Activated T-cell treated with anti-CD3 and anti-CD28 coated beads, Interleukin-2, amount 50 U/mL, for 4 hours (primary cell): ENCODE data around the gene FNDC3B. TPM values are rescaled to one million over a fixed set of nuclear protein-coding genes. Genes with fewer than 3 reads are reported as not detected.

Experiments used
- ATAC-seq, 2 donors: fragments of 200-7000 bp; cut with Tn5 transposase; one replicate each; pipeline ENCODE4 v1.10.0; 2021
- DNase-seq: peaks from one replicate; pipeline ENCODE4 v3.0.0-alpha.2; 2020
- H3K27me3 Mint-ChIP-seq: one replicate; pipeline ENCODE4 v1.8.0; 2021; ENCODE audit warnings: low read depth, mixed read lengths
- H3K36me3 Mint-ChIP-seq: one replicate; pipeline ENCODE4 v1.8.0; 2022; ENCODE audit warnings: mixed read lengths; ENCODE audit not compliant: insufficient read depth
- H3K4me1 Mint-ChIP-seq: one replicate; pipeline ENCODE4 v1.8.0; 2021; ENCODE audit warnings: low read depth, mixed read lengths
- H3K4me3 Mint-ChIP-seq: one replicate; pipeline ENCODE4 v1.8.0; 2021; ENCODE audit warnings: mild to moderate bottlenecking, moderate library complexity, mixed read lengths
- H3K9me3 Mint-ChIP-seq: one replicate; pipeline ENCODE4 v1.8.0; 2021; ENCODE audit warnings: mixed read lengths
- total RNA-seq, 3 donors: library from RNA; stranded (reverse); gene quantifications; one replicate each; pipeline ENCODE4 v1.2.1, GENCODE V29; 2021

FNDC3B gene
- total RNA-seq, 3 donors from 2014 or later: 20.3 to 23.9 (median 21.2) TPM

- no peaks in the 10 kb centered on the region for H3K27me3 Mint-ChIP-seq
- H3K9me3 Mint-ChIP-seq: no peaks in the 10 kb centered on the region
- H3K4me1 Mint-ChIP-seq: peaks cover 47% of the 10 kb centered on the region
- H3K4me3 Mint-ChIP-seq: no peak overlapping the region
- no peak for DNase-seq
- peaks cover 11% of the 10 kb centered on the region for H3K36me3 Mint-ChIP-seq
- ATAC-seq: no peak
These were observed 107.9 kb downstream of the FNDC3B start for GRCh38 chr3:172147113-172147818.

DNA sequence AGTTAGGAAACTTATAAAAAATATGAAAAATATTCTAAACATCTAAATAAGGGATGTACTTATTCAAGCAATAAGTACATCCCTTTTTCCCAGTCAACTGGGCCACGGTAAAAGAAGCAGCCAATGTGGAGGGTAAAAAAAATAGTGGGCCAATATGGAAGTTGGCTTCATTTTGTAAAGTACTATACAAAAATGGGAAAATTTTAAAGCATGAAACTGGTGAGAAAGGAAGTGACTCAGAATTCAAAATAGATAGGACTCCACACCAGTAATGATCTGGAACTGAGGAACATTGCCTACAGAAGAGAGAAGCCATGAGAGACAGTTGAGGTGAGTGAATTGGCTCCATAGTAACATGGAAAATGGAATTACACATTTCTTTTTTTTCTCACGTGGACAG, 108.9 kb downstream of the FNDC3B start:
- Mint-ChIP-seq H3K9me3 (no peaks in the 10 kb centered on the region), H3K4me1 (peaks cover 50% of the 10 kb centered on the region), H3K36me3 (peaks cover 12% of the 10 kb centered on the region), H3K27me3 (no peaks in the 10 kb centered on the region), H3K4me3 (no peak overlapping the region)
- DNase-seq (no peak), ATAC-seq (peak in 1 of 2 donors; percentile 28)

DNA sequence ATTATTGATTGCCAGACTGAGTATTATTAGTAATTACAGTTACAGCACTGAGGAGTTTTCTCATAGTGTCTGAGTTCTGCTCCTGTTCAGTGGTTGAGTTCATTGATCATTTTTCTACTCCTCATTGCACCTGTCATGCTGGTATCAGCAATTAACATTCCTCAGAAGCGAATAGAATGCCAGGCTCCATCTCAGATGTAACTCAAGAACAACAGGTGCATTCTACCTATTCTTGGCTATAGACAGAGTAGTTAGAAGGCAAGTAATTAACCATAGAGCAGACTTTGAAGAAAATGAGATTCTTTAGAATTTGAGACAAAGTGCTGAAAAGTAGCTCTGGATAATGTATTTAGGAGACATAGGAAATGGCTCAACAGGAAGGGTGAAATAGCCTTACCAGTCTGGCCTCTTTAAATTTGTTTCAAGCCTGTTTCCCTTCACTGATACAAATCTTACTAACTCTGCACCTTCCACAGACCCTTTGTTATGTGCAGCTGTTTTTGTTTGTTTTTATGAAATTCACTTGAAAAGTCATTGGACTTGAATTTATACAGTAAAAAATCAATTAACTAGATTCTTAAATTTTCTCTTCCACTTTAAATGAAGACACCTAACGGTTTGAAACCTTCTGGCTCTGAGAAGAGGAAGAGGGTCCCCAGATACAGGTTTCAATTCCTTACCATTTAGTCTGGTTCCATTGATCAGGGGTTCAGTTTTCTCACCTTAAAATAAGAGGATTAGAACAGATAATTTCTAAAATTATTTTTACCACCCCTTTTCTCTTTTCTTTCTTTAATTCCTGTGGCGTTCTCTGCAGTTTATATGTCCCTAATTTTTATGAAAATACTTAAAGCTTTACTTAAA, 109.6 kb downstream of the FNDC3B start:
- peaks cover 11% of the 10 kb centered on the region for H3K36me3 Mint-ChIP-seq
- no peak overlapping the region for H3K4me3 Mint-ChIP-seq
- peaks cover 54% of the 10 kb centered on the region for H3K4me1 Mint-ChIP-seq
- no peaks in the 10 kb centered on the region for H3K9me3 Mint-ChIP-seq
- ATAC-seq: no peak
- no peaks in the 10 kb centered on the region for H3K27me3 Mint-ChIP-seq
- no peak for DNase-seq

DNA sequence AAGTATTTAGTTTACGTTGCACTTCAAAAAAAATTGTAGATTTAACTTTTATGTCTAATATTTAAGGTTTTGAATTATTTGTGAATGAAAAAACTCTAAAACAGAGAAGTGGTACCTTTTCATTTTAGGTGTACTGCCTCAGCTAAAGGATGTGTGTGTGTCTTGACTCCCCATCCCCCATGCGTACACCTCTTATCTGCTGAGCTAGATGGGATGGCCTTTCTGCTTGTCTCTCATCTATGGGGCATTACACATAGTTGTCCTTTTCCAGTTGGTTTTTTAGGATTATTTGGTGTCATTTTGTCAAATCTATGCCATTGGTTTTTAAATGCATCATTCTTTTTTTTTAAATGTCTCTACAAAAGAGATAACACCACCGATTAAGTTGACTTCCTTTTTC, 110.9 kb downstream of the FNDC3B start:
- Mint-ChIP-seq H3K4me3 (no peak overlapping the region), H3K27me3 (no peaks in the 10 kb centered on the region), H3K36me3 (peaks cover 7% of the 10 kb centered on the region), H3K9me3 (no peaks in the 10 kb centered on the region), H3K4me1 (peaks cover 52% of the 10 kb centered on the region)
- DNase-seq: no peak
- ATAC-seq: no peak

GRCh38 chr3:172150913-172151650, 111.7 kb downstream of the FNDC3B start:
- Mint-ChIP-seq H3K4me3 (no peak overlapping the region), H3K36me3 (peaks cover 9% of the 10 kb centered on the region), H3K4me1 (peaks cover 49% of the 10 kb centered on the region), H3K27me3 (no peaks in the 10 kb centered on the region), H3K9me3 (no peaks in the 10 kb centered on the region)
- no peak for DNase-seq
- ATAC-seq: no peak

GRCh38 chr3:172151651-172152649, 112.6 kb downstream of the FNDC3B start:
- H3K4me1 Mint-ChIP-seq: peaks cover 44% of the 10 kb centered on the region
- peaks cover 10% of the 10 kb centered on the region for H3K36me3 Mint-ChIP-seq
- H3K4me3 Mint-ChIP-seq: no peak overlapping the region
- DNase-seq (no peak), ATAC-seq (no peak)
- no peaks in the 10 kb centered on the region for H3K9me3 Mint-ChIP-seq
- no peaks in the 10 kb centered on the region for H3K27me3 Mint-ChIP-seq

DNA sequence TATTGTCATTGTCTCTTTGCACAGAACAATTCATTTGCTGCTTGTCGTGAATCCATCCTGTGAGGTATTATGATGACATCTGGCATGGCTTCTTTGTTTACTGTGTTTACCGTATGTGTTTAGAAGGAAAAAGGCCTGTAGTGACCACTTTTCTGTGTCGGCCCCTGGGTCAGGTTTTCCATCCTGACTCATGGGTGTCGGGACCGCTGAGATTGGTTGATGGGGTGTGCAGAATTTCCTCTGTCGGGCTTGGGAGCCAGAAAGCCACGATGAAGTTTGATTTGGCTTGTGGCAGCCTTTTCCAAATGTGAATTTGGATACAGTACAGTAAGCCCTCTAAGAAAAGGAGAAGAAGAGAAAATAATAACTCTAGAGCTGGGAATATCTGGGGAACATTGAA, 113.5 kb downstream of the FNDC3B start:
- DNase-seq (no peak), ATAC-seq (no peak)
- Mint-ChIP-seq H3K9me3 (no peaks in the 10 kb centered on the region), H3K4me3 (no peak overlapping the region), H3K36me3 (peaks cover 11% of the 10 kb centered on the region), H3K4me1 (peaks cover 38% of the 10 kb centered on the region), H3K27me3 (no peaks in the 10 kb centered on the region)

GRCh38 chr3:172153335-172153861, 114.0 kb downstream of the FNDC3B start:
- DNase-seq (peak; percentile 44), ATAC-seq (peak; percentile 85 to 93)
- H3K4me3 Mint-ChIP-seq: peak overlapping the region; percentile 17
- H3K27me3 Mint-ChIP-seq: no peaks in the 10 kb centered on the region
- peaks cover 34% of the 10 kb centered on the region for H3K4me1 Mint-ChIP-seq
- H3K36me3 Mint-ChIP-seq: peaks cover 10% of the 10 kb centered on the region
- H3K9me3 Mint-ChIP-seq: no peaks in the 10 kb centered on the region

- H3K9me3 Mint-ChIP-seq: no peaks in the 10 kb centered on the region
- ATAC-seq (no peak), DNase-seq (no peak)
- no peak overlapping the region for H3K4me3 Mint-ChIP-seq
- peaks cover 34% of the 10 kb centered on the region for H3K4me1 Mint-ChIP-seq
- H3K27me3 Mint-ChIP-seq: no peaks in the 10 kb centered on the region
- H3K36me3 Mint-ChIP-seq: peaks cover 12% of the 10 kb centered on the region
These were observed 115.6 kb downstream of the FNDC3B start for GRCh38 chr3:172154768-172155664.

DNA sequence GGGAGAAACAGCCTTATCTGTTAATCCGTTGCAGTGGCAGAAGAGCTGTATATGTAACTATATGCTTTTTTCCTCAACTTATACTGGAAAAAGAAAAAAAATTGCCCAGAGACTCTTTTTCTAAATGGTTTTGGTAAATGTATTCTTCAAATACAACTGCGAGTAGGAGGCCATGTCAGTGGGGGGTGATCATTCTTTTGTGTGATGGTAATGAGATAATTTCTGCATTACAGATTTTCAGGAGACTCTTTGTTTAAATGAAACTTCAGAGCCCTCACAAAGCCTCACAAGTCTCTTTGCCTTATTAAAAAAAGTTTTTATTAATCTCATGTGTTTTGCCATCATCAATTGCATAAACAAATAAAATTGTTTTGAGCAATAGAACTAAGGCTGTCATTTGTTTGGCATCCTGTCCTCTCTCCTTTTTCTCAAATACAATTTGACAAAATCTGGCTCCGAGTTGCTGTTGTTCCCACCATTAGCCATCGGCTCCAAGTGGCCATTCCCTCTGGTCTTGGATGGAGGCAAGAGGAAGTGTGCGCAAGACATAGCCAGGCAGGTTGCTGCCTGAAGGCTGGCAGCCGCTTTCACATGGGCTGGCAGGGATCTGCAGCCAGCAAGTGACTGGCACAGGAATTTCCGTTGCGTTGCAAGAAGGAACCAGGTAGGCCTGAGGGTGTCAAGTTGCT, 116.7 kb downstream of the FNDC3B start:
- peaks cover 36% of the 10 kb centered on the region for H3K4me1 Mint-ChIP-seq
- DNase-seq (no peak), ATAC-seq (no peak)
- no peaks in the 10 kb centered on the region for H3K9me3 Mint-ChIP-seq
- no peaks in the 10 kb centered on the region for H3K27me3 Mint-ChIP-seq
- no peak overlapping the region for H3K4me3 Mint-ChIP-seq
- H3K36me3 Mint-ChIP-seq: peaks cover 12% of the 10 kb centered on the region

- DNase-seq (no peak), ATAC-seq (no peak)
- Mint-ChIP-seq H3K27me3 (no peaks in the 10 kb centered on the region), H3K4me1 (peaks cover 36% of the 10 kb centered on the region), H3K9me3 (no peaks in the 10 kb centered on the region), H3K4me3 (no peak overlapping the region), H3K36me3 (peaks cover 12% of the 10 kb centered on the region)
These were observed 117.2 kb downstream of the FNDC3B start for GRCh38 chr3:172156586-172156955.

DNA sequence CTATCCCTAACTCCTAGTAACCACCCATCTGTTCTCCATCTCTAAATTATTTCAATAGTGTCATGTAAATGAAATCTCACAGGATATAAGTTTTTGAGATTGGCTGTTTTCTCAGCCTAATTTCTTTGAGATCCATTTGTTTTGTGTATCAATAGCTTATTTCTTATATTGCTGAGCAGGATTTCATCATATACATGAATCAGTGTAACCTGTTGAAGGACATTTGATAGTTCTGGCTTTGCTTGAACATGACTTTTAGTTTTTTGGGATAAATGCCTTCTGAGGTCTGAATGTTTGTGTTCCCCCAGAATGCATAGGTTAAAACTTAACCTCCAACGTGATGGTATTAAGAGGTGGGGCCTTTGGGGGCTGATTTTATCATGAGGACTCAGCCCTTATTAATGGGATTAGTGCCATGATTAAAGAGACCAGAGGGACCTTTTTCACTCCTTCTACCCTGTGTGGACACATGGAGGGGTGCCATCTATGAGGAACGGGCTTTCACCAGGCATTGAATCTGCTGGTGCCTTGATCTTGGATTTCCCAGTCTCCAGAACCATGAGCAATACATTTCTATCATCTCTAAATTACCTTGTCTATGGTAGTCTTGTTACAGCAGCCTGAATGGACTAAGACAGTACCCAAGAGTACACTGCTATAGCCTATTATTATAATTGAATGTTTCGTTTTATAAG, 118.3 kb downstream of the FNDC3B start:
- Mint-ChIP-seq H3K36me3 (peaks cover 9% of the 10 kb centered on the region), H3K4me1 (peaks cover 31% of the 10 kb centered on the region), H3K9me3 (no peaks in the 10 kb centered on the region), H3K4me3 (no peak overlapping the region), H3K27me3 (no peaks in the 10 kb centered on the region)
- no peak for ATAC-seq
- DNase-seq: no peak
